AG10803 (cell line): ENCODE results near the gene ST8SIA4.
A peak's percentile ranks its signal among the peaks of the same experiment; 100 is the strongest.

Source experiments
- DNase-seq: peaks from one replicate; pipeline ENCODE4 v3.0.0; 2010; ENCODE audit warnings: low read depth
- H3K4me3 ChIP-seq: 2 replicates; pipeline ENCODE4 v1.5.1; 2011; ENCODE audit warnings: mild to moderate bottlenecking, low read length, control low read depth
- TF ChIP-seq, protein P1 (sequence below): conservative IDR thresholded peaks from 2 replicates; pipeline ENCODE4 v1.5.1; 2011; ENCODE audit warnings: mild to moderate bottlenecking, low read length, control low read depth, inconsistent platforms

ST8SIA4 gene

DNA sequence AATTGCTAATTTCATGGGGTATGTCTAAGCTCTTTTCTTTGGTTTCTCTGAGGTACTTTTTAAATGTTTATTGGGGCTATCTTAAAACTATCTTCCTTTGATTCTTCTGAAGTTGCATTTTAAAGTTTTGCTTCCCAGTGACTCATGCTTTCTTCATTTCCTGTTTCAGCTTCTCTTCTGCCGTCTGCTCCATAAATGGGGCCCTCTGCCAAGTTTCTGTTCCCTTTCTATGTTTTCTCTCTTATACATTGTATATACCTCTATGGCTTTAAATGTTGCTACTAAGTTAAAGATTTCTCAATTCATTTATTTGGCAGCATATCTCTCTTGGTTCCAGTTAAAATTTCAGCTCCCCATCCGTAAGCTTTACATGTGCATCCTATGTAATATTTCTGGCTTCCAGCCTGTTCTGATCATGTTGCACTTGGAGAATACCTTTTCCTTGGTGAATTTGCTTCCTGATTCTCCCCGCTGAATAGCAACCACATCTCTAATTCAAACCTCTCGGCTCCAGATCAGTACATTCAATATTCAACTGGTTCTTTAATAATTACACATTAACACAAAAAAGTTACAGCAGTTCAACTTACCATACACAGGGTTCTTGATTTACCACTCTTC is 125.3 kb downstream of the ST8SIA4 start:
- no peak overlapping the region for H3K4me3 ChIP-seq
- DNase-seq = peak; percentile 75
- TF ChIP-seq, protein P1, sequence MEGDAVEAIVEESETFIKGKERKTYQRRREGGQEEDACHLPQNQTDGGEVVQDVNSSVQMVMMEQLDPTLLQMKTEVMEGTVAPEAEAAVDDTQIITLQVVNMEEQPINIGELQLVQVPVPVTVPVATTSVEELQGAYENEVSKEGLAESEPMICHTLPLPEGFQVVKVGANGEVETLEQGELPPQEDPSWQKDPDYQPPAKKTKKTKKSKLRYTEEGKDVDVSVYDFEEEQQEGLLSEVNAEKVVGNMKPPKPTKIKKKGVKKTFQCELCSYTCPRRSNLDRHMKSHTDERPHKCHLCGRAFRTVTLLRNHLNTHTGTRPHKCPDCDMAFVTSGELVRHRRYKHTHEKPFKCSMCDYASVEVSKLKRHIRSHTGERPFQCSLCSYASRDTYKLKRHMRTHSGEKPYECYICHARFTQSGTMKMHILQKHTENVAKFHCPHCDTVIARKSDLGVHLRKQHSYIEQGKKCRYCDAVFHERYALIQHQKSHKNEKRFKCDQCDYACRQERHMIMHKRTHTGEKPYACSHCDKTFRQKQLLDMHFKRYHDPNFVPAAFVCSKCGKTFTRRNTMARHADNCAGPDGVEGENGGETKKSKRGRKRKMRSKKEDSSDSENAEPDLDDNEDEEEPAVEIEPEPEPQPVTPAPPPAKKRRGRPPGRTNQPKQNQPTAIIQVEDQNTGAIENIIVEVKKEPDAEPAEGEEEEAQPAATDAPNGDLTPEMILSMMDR = no peak

DNA sequence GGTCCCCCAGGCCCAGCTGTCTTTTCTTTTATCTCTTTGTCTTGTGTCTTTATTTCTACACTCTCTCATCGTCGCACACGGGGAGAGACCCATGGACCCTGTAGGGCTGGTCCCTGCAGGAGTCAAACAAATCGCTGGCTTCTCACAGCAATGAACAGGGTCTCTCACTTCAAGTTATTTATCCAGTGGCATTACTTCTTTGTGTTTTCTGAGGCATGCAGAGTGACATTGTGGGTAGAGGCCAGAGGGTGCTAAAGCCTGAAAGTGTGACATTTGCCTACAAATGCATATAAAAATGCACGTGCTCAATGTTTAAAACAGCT is 127.6 kb downstream of the ST8SIA4 start:
- DNase-seq = no peak
- no peak overlapping the region for H3K4me3 ChIP-seq
- TF ChIP-seq, protein P1 = no peak

DNA sequence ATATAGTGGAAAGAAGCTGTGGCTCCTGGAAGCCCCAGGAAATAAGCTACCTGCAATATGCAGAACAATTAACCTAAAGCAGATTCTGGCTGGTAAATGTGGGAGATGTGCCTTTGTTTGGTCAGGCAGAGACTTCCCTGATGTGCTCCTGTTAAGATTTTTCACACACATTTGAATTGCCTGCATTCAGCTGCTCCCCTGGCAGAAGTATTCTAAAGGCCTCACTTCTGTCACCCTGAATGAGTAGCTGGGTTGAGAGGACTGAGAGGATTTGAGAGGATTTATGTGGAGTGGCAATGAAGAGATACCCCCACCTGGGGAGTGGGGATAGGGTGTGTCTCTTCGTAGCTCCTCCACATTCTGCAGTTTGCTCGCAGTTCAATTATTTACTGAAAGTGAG is 130.5 kb downstream of the ST8SIA4 start:
- DNase-seq = no peak
- TF ChIP-seq, protein P1 = no peak
- H3K4me3 ChIP-seq = no peak overlapping the region

DNA sequence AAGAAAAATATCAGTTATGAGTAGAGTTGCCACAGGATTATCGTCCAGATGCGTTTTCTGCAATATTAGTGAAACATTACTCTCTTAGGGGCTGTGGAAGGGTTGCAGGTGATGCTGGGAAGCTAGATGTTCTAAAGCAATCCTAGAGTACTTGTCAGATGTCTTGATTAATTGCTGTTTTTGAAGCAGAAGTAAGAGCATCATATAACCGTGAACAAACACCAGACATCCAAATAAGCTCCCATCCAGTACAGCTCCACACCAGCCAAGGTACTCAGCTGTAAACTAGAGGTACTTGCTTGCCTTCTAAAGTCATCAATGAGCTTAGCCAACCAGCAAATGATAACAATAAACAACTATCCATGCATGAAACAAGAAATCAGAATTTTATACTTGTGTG is 131.1 kb downstream of the ST8SIA4 start:
- DNase-seq = no peak
- no peak overlapping the region for H3K4me3 ChIP-seq
- TF ChIP-seq, protein P1 = no peak

DNA sequence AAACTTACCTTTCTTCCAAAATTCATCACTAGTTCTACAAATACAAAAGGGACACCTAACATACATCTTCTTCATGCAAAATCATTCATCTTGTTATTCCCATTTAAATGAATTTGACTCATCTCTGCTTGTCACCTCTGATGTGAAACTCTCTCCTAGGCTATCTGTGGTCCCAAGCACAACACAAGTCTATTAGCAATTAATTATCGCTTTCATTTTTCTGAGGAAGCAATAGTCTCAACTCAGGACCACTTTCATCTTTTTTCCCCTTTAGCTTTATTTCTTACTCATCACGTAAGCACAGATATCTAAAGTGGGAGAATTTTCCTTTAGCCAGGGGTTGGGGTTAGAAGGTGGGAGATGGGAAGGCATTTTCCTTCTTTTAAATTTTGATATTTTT is 131.9 kb downstream of the ST8SIA4 start:
- no peak overlapping the region for H3K4me3 ChIP-seq
- DNase-seq = no peak
- TF ChIP-seq, protein P1 = no peak

DNA sequence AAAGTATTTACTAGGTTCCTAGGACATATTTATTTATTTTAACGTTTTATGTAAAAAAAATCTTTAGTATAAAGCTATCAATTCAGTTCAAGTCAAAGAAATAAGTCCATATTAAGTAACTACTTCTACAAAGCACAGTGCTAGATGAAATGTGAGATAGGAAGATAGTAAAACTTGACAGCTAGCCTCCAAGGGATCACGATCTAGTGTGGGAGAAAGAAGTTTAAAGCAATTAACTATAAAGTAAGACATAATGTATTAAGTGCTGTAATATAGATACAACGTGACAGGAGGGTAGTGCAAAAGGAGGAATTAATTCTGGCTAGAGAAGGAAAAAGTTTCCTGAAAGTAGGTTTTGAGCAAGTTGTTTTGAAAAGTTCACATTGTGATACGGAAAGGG is 134.9 kb downstream of the ST8SIA4 start:
- no peak for DNase-seq
- no peak overlapping the region for H3K4me3 ChIP-seq
- TF ChIP-seq, protein P1 = no peak

DNA sequence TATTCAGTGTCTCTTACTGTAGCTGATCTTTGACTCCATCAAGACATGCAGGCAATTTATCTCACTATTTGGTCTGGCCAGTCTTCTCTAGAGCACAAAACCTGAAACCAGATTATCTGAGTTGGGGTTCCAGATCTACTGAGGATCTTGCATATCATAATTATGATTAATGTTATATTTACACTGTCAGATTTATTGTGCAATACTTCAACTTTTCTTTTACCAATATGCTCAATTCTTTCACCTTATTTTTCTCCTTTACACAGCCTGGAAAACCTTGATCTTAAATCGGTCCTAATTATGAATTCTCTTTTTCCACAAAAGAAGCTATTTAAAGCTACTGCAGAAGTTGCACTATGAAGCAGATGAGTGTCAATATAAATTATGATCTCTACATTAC is 140.1 kb downstream of the ST8SIA4 start:
- TF ChIP-seq, protein P1 = no peak

More for the DNA sequence above, 140.1 kb downstream of the ST8SIA4 start:
- no peak for DNase-seq
- no peak overlapping the region for H3K4me3 ChIP-seq
